ENCODE results near the gene PCNT. TPM values are rescaled to one million over a fixed set of nuclear protein-coding genes. Genes with fewer than 3 reads are reported as not detected.

PCNT gene
- total and polyA plus RNA-seq, 10 of the 15 experiments (the other 5 are each of a cell fraction or from before 2014, with no cell fraction given), result 2.9 to 39.6 (median 20.5) TPM

DNA sequence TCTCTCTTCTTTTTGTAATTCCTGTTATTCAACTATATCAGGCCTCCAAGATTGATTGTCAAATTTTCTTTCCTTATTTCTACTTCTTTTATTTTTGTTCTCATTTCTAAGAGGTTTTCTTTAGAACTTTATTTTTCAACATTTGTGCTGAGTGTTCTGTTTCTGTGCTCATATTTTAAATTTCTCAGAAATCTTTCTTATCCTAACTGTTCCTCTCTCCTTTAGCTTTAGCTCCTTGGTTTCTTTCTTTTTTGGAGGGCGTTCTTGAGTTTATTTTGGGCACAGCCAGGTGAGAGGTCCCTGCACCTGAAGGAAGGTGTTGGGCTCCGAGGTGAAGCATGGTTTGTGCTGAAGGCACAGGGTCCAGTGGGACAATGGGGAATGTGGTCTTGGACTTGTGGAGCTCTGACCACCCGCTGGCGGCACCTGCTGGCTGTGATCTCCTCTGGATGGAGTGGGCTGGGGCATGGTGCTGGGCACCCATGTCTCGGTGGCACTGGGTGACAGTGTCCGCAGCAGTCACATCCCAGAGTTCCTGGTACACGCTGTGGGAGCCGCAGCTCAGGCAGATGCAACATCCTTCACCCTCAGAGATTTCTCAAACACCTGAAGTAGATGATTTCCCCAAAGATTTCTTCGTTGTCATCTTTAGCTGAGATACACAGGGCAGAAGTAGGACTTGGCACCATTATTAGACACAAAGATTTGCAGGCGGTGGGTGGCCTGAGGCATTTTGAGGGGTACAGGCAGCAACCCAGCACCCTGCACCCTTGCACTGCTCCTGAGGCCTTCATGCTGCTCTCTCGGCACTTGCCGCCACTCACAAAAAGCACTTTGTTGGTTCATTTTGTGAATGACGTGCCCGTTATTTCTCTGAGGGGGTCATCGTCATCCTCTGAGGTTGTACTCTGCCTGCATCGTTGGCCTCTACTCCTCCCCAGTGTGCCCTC lies 96.6 kb downstream of the PCNT start:
- no peaks in the 10 kb centered on the region for H3K4me1 ChIP-seq (ENCODE audit: control insufficient read depth, insufficient read depth, low read length)
- H2AFZ ChIP-seq (ENCODE audit: control insufficient read depth, low read depth, low read length), result no peak overlapping the region
- BruUV-seq (replicated peaks), result no TSS peak
- intact Hi-C loops (cut with micrococcal nuclease; ENCODE audit: unreplicated experiment) (no loop called here), in situ Hi-C loops (cut with MboI) (no loop called here)
- H3K9ac ChIP-seq (ENCODE audit: control insufficient read depth, insufficient read depth, low read length), result no peak overlapping the region
- WGBS (ENCODE audit: insufficient coverage, insufficient replicate concordance, low lambda C conversion rate, missing lambda C conversion rate), result 96% methylated on average over 16 of the region's 16 CpGs
- H3K27me3 ChIP-seq (replicated peaks in 1 of 2; ENCODE audit: control insufficient read depth in 2 of 2, insufficient read depth in 2 of 2, low read length in 1 of 2), result no peaks in the 10 kb centered on the region
- no peak overlapping the region for H3K4me3 ChIP-seq
- ChIA-PET RAD21 (ENCODE audit: unreplicated experiment) (no interaction called here), SMC1A (ENCODE audit: uncharacterized antibody, unreplicated experiment) (no interaction called here), CTCF (interaction anchor here (0.6 to 1.0 kb wide), 2 partner anchors 167 to 277 kb away, joined by 5 to 6 read pairs; no protein-coding TSS in a partner anchor), POLR2A (no interaction called here)
- no peaks in the 10 kb centered on the region for H3K79me2 ChIP-seq (ENCODE audit: control insufficient read depth, insufficient read depth, low read length)
- peaks cover 11 to 13% of the 10 kb centered on the region in 2 experiments for H3K36me3 ChIP-seq (ENCODE audit: control insufficient read depth in 2 of 2, insufficient read depth in 2 of 2, low read length in 1 of 2)
- H3K27ac ChIP-seq (ENCODE audit: control insufficient read depth, insufficient read depth), result no peak overlapping the region
- H3K9me3 ChIP-seq (replicated peaks; ENCODE audit: control insufficient read depth, insufficient read depth, low read length), result no peaks in the 10 kb centered on the region
- no peak for FAIRE-seq
- TF ChIP-seq RELA (IDR thresholded peaks at IDR 0.05; ENCODE audit: borderline replicate concordance, partially characterized antibody) (no peak), SPI1 (IDR thresholded peaks at IDR 0.05; ENCODE audit: borderline replicate concordance, insufficient read depth, low read depth, low read length) (no peak), ASH2L (IDR thresholded peaks at IDR 0.05; ENCODE audit: borderline replicate concordance, low read depth) (no peak)
- TF ChIP-seq, protein P1, sequence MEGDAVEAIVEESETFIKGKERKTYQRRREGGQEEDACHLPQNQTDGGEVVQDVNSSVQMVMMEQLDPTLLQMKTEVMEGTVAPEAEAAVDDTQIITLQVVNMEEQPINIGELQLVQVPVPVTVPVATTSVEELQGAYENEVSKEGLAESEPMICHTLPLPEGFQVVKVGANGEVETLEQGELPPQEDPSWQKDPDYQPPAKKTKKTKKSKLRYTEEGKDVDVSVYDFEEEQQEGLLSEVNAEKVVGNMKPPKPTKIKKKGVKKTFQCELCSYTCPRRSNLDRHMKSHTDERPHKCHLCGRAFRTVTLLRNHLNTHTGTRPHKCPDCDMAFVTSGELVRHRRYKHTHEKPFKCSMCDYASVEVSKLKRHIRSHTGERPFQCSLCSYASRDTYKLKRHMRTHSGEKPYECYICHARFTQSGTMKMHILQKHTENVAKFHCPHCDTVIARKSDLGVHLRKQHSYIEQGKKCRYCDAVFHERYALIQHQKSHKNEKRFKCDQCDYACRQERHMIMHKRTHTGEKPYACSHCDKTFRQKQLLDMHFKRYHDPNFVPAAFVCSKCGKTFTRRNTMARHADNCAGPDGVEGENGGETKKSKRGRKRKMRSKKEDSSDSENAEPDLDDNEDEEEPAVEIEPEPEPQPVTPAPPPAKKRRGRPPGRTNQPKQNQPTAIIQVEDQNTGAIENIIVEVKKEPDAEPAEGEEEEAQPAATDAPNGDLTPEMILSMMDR (IDR thresholded peaks at IDR 0.05 in 2 of 3, conservative IDR thresholded peaks at IDR 0.05 in 1 of 3; ENCODE audit: control insufficient read depth in 2 of 3, extremely low read depth in 1 of 3, insufficient read depth in 1 of 3, low read depth in 3 of 3, low read length in 3 of 3), result 0 out of 6 replicates have a peak, but pooled peaks of 2 of the 3 experiments have one; percentile 1 to 8
- DNase-seq (ENCODE audit: low read depth, low spot score), result no peak
- ATAC-seq, result no peak
- H4K20me1 ChIP-seq (ENCODE audit: control insufficient read depth, insufficient read depth), result no peaks in the 10 kb centered on the region
- H3K4me2 ChIP-seq (ENCODE audit: control insufficient read depth, insufficient read depth), result no peak overlapping the region
